Glutamatergic neuron (in vitro differentiated cells): ENCODE results near the gene ACTC1. TPM values are rescaled to one million over a fixed set of nuclear protein-coding genes. Genes with fewer than 3 reads are reported as not detected.

ENCODE experiments used
- DNase-seq: peaks from one replicate; pipeline ENCODE4 v3.0.0; 2022
- H3K27ac Mint-ChIP-seq: one replicate; pipeline ENCODE4 v1.8.0; 2020; ENCODE audit warnings: mild to moderate bottlenecking, mixed read lengths, inconsistent platforms; ENCODE audit not compliant: unreplicated experiment
- H3K27me3 Mint-ChIP-seq: one replicate; pipeline ENCODE4 v1.8.0; 2020; ENCODE audit warnings: mild to moderate bottlenecking, moderate library complexity, mixed read lengths, inconsistent platforms; ENCODE audit not compliant: unreplicated experiment
- H3K36me3 Mint-ChIP-seq: one replicate; pipeline ENCODE4 v1.8.0; 2020; ENCODE audit warnings: mild to moderate bottlenecking, mixed read lengths, inconsistent platforms; ENCODE audit not compliant: unreplicated experiment
- H3K4me1 Mint-ChIP-seq: one replicate; pipeline ENCODE4 v1.8.0; 2020; ENCODE audit warnings: mild to moderate bottlenecking, low read depth, mixed read lengths, inconsistent platforms; ENCODE audit not compliant: unreplicated experiment
- H3K4me3 Mint-ChIP-seq: one replicate; pipeline ENCODE4 v1.8.0; 2020; ENCODE audit warnings: mild to moderate bottlenecking, mixed read lengths, inconsistent platforms; ENCODE audit not compliant: unreplicated experiment
- H3K9me3 Mint-ChIP-seq: one replicate; pipeline ENCODE4 v1.8.0; 2020; ENCODE audit warnings: mild to moderate bottlenecking, moderate library complexity, mixed read lengths, inconsistent platforms; ENCODE audit not compliant: unreplicated experiment
- CTCF ChIP-seq: fragments of 200-600 bp; sonication (generic); IDR thresholded peaks from one replicate; pipeline ENCODE4 v1.5.0; 2021; ENCODE audit not compliant: partially characterized antibody, unreplicated experiment
- total RNA-seq: library from RNA; stranded (reverse); fragmentation: NEBNext Ultra II Directional; extraction: Animal tissue kit (Norgen Biotek cat#: 25700); gene quantifications from one replicate; pipeline ENCODE4 v1.2.1, GENCODE V29; 2021; ENCODE audit not compliant: unreplicated experiment

The ACTC1 gene
- total RNA-seq, 1 donor from 2014 or later: 19.6 TPM

DNA sequence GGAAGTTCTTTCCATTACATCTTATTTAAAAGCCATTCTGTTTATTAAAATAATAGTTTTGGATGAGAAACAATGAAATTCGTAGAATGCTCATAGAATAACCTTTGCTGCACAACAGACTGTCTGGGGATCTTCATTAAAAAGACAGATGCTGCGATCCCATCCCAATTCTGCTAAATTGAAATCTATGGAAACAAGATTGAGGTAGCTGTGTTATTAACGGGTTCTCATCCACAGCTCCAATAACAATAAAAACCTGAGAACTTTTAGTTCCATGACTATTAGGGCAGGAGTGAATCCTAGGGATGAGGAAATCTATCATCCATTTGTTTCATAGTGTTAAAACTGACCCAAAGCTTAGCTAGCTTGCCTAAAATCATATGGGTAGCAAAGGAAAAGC is 38.1 kb downstream of the ACTC1 start:
- Mint-ChIP-seq H3K27me3 (peaks cover 17% of the 10 kb centered on the region), H3K4me1 (peaks cover 4% of the 10 kb centered on the region), H3K4me3 (no peak overlapping the region), H3K36me3 (no peaks in the 10 kb centered on the region), H3K9me3 (peaks cover 3% of the 10 kb centered on the region), H3K27ac (no peak overlapping the region)
- no peak for TF ChIP-seq CTCF
- DNase-seq: no peak

GRCh38 chr15:34755419-34755773 is 40.0 kb downstream of the ACTC1 start:
- peaks cover 17% of the 10 kb centered on the region for H3K27me3 Mint-ChIP-seq
- no peak overlapping the region for H3K27ac Mint-ChIP-seq
- no peaks in the 10 kb centered on the region for H3K36me3 Mint-ChIP-seq
- H3K4me1 Mint-ChIP-seq: peaks cover 4% of the 10 kb centered on the region
- peak overlapping the region; percentile 81 for H3K4me3 Mint-ChIP-seq
- peaks cover 3% of the 10 kb centered on the region for H3K9me3 Mint-ChIP-seq
- no peak for TF ChIP-seq CTCF
- no peak for DNase-seq

- H3K9me3 Mint-ChIP-seq: peaks cover 3% of the 10 kb centered on the region
- H3K27me3 Mint-ChIP-seq: peaks cover 16% of the 10 kb centered on the region
- peak; percentile 68 for DNase-seq
- peak within 1 kb of the TSS; percentile 81 for H3K4me3 Mint-ChIP-seq
- H3K4me1 Mint-ChIP-seq: peaks cover 2% of the 10 kb centered on the region
- no peak within 1 kb of the TSS for H3K27ac Mint-ChIP-seq
- no peaks in the 10 kb centered on the region for H3K36me3 Mint-ChIP-seq
- no peak for TF ChIP-seq CTCF
These were observed 40.5 kb downstream of the ACTC1 start, which contains the start of gene GJD2 for GRCh38 chr15:34754674-34755418. GJD2 (minus strand) TSS chr15:34754998; CDS start chr15:34754488, 510 bp downstream.

- TF ChIP-seq CTCF: no peak
- Mint-ChIP-seq H3K4me3 (peak overlapping the region; percentile 81), H3K36me3 (no peaks in the 10 kb centered on the region), H3K4me1 (no peaks in the 10 kb centered on the region), H3K27ac (no peak overlapping the region), H3K27me3 (peaks cover 16% of the 10 kb centered on the region), H3K9me3 (peaks cover 3% of the 10 kb centered on the region)
- peak; percentile 24 for DNase-seq
These were observed 41.2 kb downstream of the ACTC1 start for GRCh38 chr15:34754171-34754601.

DNA sequence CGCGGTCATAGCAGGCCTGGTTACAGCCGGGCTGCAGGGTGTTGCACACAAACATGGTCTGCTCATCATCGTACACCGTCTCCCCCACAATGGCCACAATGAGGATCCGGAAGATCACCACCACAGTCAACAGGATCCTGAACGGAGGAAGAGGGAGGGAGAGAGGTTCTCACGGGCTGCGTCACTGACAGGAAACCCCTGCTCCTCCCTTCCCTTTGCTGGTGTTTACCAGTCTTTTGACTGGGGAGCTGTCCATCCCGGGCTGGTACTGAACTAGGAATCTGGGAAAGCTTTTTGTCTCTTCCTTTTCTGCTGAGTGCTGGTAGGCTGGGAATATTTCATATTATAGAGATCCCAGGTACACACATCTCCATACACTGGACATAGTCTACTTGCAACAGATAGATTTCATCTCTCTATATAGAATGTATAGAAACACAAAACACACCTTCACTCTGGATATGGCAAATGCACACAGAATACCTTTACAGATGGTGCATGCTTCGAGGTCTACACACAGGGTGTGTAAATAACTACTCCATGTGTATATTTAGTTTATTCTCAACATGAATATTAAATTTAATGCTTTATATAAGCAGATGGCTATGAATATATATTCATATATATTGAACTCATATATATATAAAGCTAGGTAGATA is 42.0 kb downstream of the ACTC1 start:
- no peak for TF ChIP-seq CTCF
- DNase-seq: no peak
- Mint-ChIP-seq H3K4me1 (no peaks in the 10 kb centered on the region), H3K27me3 (peaks cover 16% of the 10 kb centered on the region), H3K4me3 (no peak overlapping the region), H3K27ac (no peak overlapping the region), H3K36me3 (no peaks in the 10 kb centered on the region), H3K9me3 (peaks cover 3% of the 10 kb centered on the region)
